Prostate gland (tissue), 2 donors: Measurements from ENCODE around the gene GZMM.
A peak's percentile ranks its signal among the peaks of the same experiment; 100 is the strongest.

ENCODE experiments used
- POLR2A ChIP-seq: fragments of 450-650 bp; IDR thresholded peaks from one replicate; pipeline ENCODE4 v1.6.1; 2016; ENCODE audit warnings: antibody characterized with exemption, mild to moderate bottlenecking
- TF ChIP-seq, protein P1 (sequence below), 4 experiments: fragments of 200-600 bp in 2 of 4; fragments of 450-650 bp in 2 of 4; sonication (generic) in 2 of 4; IDR thresholded peaks; 1 replicate in 3 of 4; 2 replicates in 1 of 4; pipeline ENCODE4 v1.5.1; 2016 to 2019; ENCODE audit warnings: antibody characterized with exemption in 4 of 4, mild to moderate bottlenecking in 2 of 4, moderate library complexity in 2 of 4

DNA sequence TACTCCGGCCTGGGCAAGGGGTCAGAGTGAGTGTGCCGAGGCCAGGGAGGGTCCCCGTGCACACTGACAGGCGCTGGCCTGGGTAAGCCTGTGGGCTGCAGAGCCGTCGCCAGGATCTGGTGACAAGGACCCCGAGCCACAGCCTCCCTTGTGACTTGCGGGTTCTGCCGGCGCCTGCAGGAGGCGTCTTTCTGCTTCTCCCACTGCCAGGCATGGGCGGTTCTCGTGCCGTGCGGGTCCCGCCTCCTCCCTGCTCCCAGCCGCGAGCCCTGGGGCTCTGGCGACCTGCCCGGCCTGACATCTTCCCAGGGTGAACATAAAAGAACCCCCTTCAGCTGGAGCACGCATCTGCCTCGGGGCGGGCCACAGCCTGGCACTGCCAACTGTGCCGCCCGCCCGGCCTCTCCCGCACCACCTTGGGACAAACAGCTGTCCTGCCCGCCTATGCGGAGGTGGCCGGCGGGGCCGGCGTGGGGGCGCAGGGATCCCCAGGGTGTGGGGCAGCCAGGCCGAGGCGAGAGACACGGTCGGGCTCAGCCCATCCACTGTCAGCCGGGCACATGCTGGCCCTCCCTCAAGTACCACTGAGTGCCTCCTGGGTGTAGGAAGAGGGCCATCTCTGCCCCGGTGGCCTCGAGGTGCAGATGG is 44.4 kb downstream of the GZMM start:
- no peak for TF ChIP-seq POLR2A
- TF ChIP-seq, protein P1, sequence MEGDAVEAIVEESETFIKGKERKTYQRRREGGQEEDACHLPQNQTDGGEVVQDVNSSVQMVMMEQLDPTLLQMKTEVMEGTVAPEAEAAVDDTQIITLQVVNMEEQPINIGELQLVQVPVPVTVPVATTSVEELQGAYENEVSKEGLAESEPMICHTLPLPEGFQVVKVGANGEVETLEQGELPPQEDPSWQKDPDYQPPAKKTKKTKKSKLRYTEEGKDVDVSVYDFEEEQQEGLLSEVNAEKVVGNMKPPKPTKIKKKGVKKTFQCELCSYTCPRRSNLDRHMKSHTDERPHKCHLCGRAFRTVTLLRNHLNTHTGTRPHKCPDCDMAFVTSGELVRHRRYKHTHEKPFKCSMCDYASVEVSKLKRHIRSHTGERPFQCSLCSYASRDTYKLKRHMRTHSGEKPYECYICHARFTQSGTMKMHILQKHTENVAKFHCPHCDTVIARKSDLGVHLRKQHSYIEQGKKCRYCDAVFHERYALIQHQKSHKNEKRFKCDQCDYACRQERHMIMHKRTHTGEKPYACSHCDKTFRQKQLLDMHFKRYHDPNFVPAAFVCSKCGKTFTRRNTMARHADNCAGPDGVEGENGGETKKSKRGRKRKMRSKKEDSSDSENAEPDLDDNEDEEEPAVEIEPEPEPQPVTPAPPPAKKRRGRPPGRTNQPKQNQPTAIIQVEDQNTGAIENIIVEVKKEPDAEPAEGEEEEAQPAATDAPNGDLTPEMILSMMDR (IDR thresholded peaks at IDR 0.05): peak in 2 of 4 experiments; percentile 49 to 61
